HEK293 (cell line): ENCODE data around the gene PTPRR.

ENCODE experiments used
- CTCF ChIP-seq: fragments of 450-650 bp; formaldehyde crosslinking; IDR thresholded peaks from 2 replicates; pipeline ENCODE4 v1.5.1; 2016; ENCODE audit warnings: missing biosample characterization, missing genetic modification characterization
- KLF10 ChIP-seq: fragments of 450-650 bp; IDR thresholded peaks from 2 replicates; pipeline ENCODE4 v1.5.1; 2018; ENCODE audit warnings: missing biosample characterization, mild to moderate bottlenecking, missing genetic modification characterization
- KLF7 ChIP-seq: fragments of 450-650 bp; formaldehyde crosslinking; IDR thresholded peaks from 2 replicates; pipeline ENCODE4 v1.5.1; 2016; ENCODE audit warnings: missing biosample characterization, missing genetic modification characterization, borderline replicate concordance
- PRDM4 ChIP-seq: fragments of 450-650 bp; formaldehyde crosslinking; IDR thresholded peaks from 2 replicates; pipeline ENCODE4 v1.5.1; 2017; ENCODE audit warnings: missing biosample characterization, missing genetic modification characterization
- ZBTB21 ChIP-seq: fragments of 450-650 bp; formaldehyde crosslinking; IDR thresholded peaks from 2 replicates; pipeline ENCODE4 v1.5.1; 2017; ENCODE audit warnings: missing biosample characterization, missing genetic modification characterization
- ZEB2 ChIP-seq: fragments of 450-650 bp; formaldehyde crosslinking; IDR thresholded peaks from 2 replicates; pipeline ENCODE4 v1.5.1; 2016; ENCODE audit warnings: missing biosample characterization, missing genetic modification characterization
- ZNF138 ChIP-seq: fragments of 450-650 bp; formaldehyde crosslinking; IDR thresholded peaks from 2 replicates; pipeline ENCODE4 v1.5.1; 2016; ENCODE audit warnings: missing biosample characterization, missing genetic modification characterization, borderline replicate concordance
- ZNF274 ChIP-seq, 2 experiments: fragments of 200-500 bp in 1 of 2; fragments of 450-650 bp in 1 of 2; sonication (Bioruptor generic) in 1 of 2; formaldehyde crosslinking in 1 of 2; IDR thresholded peaks; 2 replicates each; pipeline versions ENCODE4 v1.5.1 to v1.6.1; 2014 to 2016; ENCODE audit warnings: borderline replicate concordance in 1 of 2, inconsistent platforms in 1 of 2, low read length in 1 of 2, missing biosample characterization in 1 of 2, missing genetic modification characterization in 1 of 2
- ZNF404 ChIP-seq: fragments of 450-650 bp; formaldehyde crosslinking; IDR thresholded peaks from 2 replicates; pipeline ENCODE4 v1.5.1; 2017; ENCODE audit warnings: missing biosample characterization, missing genetic modification characterization
- ZNF600 ChIP-seq: fragments of 450-650 bp; formaldehyde crosslinking; IDR thresholded peaks from 2 replicates; pipeline ENCODE4 v1.5.1; 2016; ENCODE audit warnings: missing biosample characterization, missing genetic modification characterization
- ZSCAN16 ChIP-seq: fragments of 450-650 bp; formaldehyde crosslinking; IDR thresholded peaks from 2 replicates; pipeline ENCODE4 v1.5.1; 2016; ENCODE audit warnings: missing biosample characterization, missing genetic modification characterization

GRCh38 chr12:70609739-70610491 lies 310.6 kb downstream of the PTPRR start:
- peak; percentile 42; the same call in 1 of the 2 replicates for TF ChIP-seq ZNF600 (tag by site-specific recombination)
- TF ChIP-seq KLF10 (tag by site-specific recombination): no peak
- TF ChIP-seq PRDM4: no peak
- no peak for TF ChIP-seq KLF7 (tag by site-specific recombination)
- no peak for TF ChIP-seq CTCF (tag by site-specific recombination)
- TF ChIP-seq ZNF404: no peak
- no peak for TF ChIP-seq ZSCAN16 (tag by site-specific recombination)
- no peak for TF ChIP-seq ZEB2 (tag by site-specific recombination)
- TF ChIP-seq ZNF138: no peak
- no peak for TF ChIP-seq ZBTB21 (tag by site-specific recombination)
- TF ChIP-seq ZNF274 (IDR thresholded peaks at IDR 0.05; ENCODE audit: low read length): no peak
- no peak for TF ChIP-seq ZNF274 (tag by site-specific recombination; IDR thresholded peaks at IDR 0.05; ENCODE audit: borderline replicate concordance)
